Mammary epithelial cell (primary cell): ENCODE measurements around the gene DYNC2H1.

Experiments
- CTCF ChIP-seq, 2 donors: IDR thresholded peaks in 1 of 2; conservative IDR thresholded peaks in 1 of 2; 2 replicates each; pipeline ENCODE4 v1.5.1; 2011 to 2012; ENCODE audit warnings: inconsistent platforms in 2 of 2, low read length in 2 of 2, mild to moderate bottlenecking in 2 of 2, control low read depth in 1 of 2, low read depth in 1 of 2; ENCODE audit not compliant: insufficient read depth in 1 of 2; ENCODE audit errors: extremely low read depth in 1 of 2
- EZH2 ChIP-seq: IDR thresholded peaks from 2 replicates; pipeline ENCODE4 v1.6.1; 2012; ENCODE audit warnings: low read length, inconsistent platforms, borderline replicate concordance

GRCh38 chr11:103364687-103365086 lies 255.5 kb downstream of the DYNC2H1 start:
- TF ChIP-seq CTCF (conservative IDR thresholded peaks at IDR 0.05 in 1 of 2, IDR thresholded peaks at IDR 0.05 in 1 of 2; ENCODE audit: extremely low read depth in 1 of 2, insufficient read depth in 1 of 2, low read depth in 1 of 2, low read length in 2 of 2) (no peak), EZH2 (no peak)
